A673 (cell line): ENCODE results near the gene TRIP13.

ENCODE experiments used
- EZH2 ChIP-seq: fragments of 200-600 bp; sonication (generic); IDR thresholded peaks from 2 replicates; pipeline ENCODE4 v1.6.1; 2017; ENCODE audit warnings: borderline replicate concordance, low read depth, mild to moderate bottlenecking, mixed read lengths, antibody characterized with exemption, low read length; ENCODE audit not compliant: poor library complexity, severe bottlenecking
- TF ChIP-seq, protein P1 (sequence below): fragments of 300-800, 200-600 bp; sonication (generic); conservative IDR thresholded peaks from 2 replicates; pipeline ENCODE4 v1.5.1; 2017; ENCODE audit warnings: low read depth, mild to moderate bottlenecking, antibody characterized with exemption, low read length, moderate library complexity, mixed read lengths

- TF ChIP-seq, protein P1, sequence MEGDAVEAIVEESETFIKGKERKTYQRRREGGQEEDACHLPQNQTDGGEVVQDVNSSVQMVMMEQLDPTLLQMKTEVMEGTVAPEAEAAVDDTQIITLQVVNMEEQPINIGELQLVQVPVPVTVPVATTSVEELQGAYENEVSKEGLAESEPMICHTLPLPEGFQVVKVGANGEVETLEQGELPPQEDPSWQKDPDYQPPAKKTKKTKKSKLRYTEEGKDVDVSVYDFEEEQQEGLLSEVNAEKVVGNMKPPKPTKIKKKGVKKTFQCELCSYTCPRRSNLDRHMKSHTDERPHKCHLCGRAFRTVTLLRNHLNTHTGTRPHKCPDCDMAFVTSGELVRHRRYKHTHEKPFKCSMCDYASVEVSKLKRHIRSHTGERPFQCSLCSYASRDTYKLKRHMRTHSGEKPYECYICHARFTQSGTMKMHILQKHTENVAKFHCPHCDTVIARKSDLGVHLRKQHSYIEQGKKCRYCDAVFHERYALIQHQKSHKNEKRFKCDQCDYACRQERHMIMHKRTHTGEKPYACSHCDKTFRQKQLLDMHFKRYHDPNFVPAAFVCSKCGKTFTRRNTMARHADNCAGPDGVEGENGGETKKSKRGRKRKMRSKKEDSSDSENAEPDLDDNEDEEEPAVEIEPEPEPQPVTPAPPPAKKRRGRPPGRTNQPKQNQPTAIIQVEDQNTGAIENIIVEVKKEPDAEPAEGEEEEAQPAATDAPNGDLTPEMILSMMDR: no peak
- TF ChIP-seq EZH2: no peak
Observed at GRCh38 chr5:858726-859125, 34.0 kb upstream of the TRIP13 start.
